T-cell (primary cell): Measurements from ENCODE around the gene JADE2. TPM values are rescaled to one million over a fixed set of nuclear protein-coding genes. Genes with fewer than 3 reads are reported as not detected.

Source experiments
- ATAC-seq, 4 experiments: fragments of 200-7000 bp in 3 of 4; fragments of 150-1000 bp in 1 of 4; cut with Tn5 transposase; replicated peaks in 1 of 4; 1 replicate in 3 of 4; 2 replicates in 1 of 4; pipeline ENCODE4 v1.10.0; 2021; ENCODE audit warnings: moderate library complexity in 3 of 4, mild to moderate bottlenecking in 2 of 4, moderate number of reproducible peaks in 1 of 4
- CTCF ChIA-PET, 2 donors: fragments of 300-600 bp; sonication (Branson Sonifier 250); formaldehyde crosslinking; loops; one replicate each; lab custom pipeline; 2022; ENCODE audit warnings: antibody characterized with exemption in 2 of 2; lab: Charles Lee
- POLR2A ChIA-PET, 2 donors: fragments of 300-600 bp; sonication (Branson Sonifier 250); formaldehyde crosslinking; loops; one replicate each; lab custom pipeline; 2022; ENCODE audit warnings: antibody characterized with exemption in 2 of 2; lab: Charles Lee
- DNase-seq, 35 experiments: peaks; one replicate each; pipeline versions ENCODE4 v3.0.0 to v3.0.0-alpha.2; 2013 to 2023
- H3K27ac ChIP-seq: one replicate; pipeline ENCODE4 v1.5.1; 2013; ENCODE audit warnings: low read length
- H3K27me3 ChIP-seq, 2 experiments: replicated peaks in 1 of 2; 1 replicate in 1 of 2; 2 replicates in 1 of 2; pipeline versions ENCODE4 v1.6.1 to v1.7.0; 2013; ENCODE audit warnings: low read length in 1 of 2, mixed read lengths in 1 of 2; ENCODE audit not compliant: control insufficient read depth in 2 of 2, insufficient read depth in 2 of 2; ENCODE audit errors: extremely low read depth in 1 of 2
- H3K36me3 ChIP-seq, 2 donors: 1 replicate in 1 of 2; 2 replicates in 1 of 2; pipeline versions ENCODE4 v1.6.1 to v1.7.0; 2013; ENCODE audit warnings: low read length in 1 of 2; ENCODE audit not compliant: control insufficient read depth in 2 of 2, insufficient read depth in 1 of 2; ENCODE audit errors: extremely low read depth in 1 of 2
- H3K4me1 ChIP-seq, 2 experiments: 1 replicate in 1 of 2; 2 replicates in 1 of 2; pipeline versions ENCODE4 v1.6.1 to v1.7.0; 2013; ENCODE audit warnings: low read length in 2 of 2, mixed read lengths in 1 of 2; ENCODE audit not compliant: insufficient read depth in 2 of 2, control insufficient read depth in 1 of 2; ENCODE audit errors: extremely low read depth in 1 of 2
- H3K4me3 ChIP-seq, 2 donors: 1 replicate in 1 of 2; 2 replicates in 1 of 2; pipeline versions ENCODE4 v1.5.1 to v1.7.0; 2013; ENCODE audit warnings: mild to moderate bottlenecking in 2 of 2, low read length in 1 of 2, moderate library complexity in 1 of 2; ENCODE audit not compliant: control insufficient read depth in 1 of 2; ENCODE audit errors: extremely low read depth in 1 of 2
- H3K9me3 ChIP-seq: 2 replicates; pipeline ENCODE4 v1.7.0; 2013
- H3K27ac Mint-ChIP-seq, 2 donors: one replicate each; pipeline ENCODE4 v1.8.0; 2020 to 2021; ENCODE audit warnings: mild to moderate bottlenecking in 2 of 2, mixed read lengths in 2 of 2
- H3K27me3 Mint-ChIP-seq, 2 donors: one replicate each; pipeline ENCODE4 v1.8.0; 2021 to 2022; ENCODE audit warnings: mixed read lengths in 2 of 2
- H3K36me3 Mint-ChIP-seq: one replicate; pipeline ENCODE4 v1.8.0; 2021; ENCODE audit warnings: mixed read lengths
- H3K4me1 Mint-ChIP-seq, 3 donors: one replicate each; pipeline ENCODE4 v1.8.0; 2020 to 2022; ENCODE audit warnings: mixed read lengths in 3 of 3, mild to moderate bottlenecking in 1 of 3
- H3K4me3 Mint-ChIP-seq, 3 donors: one replicate each; pipeline ENCODE4 v1.8.0; 2020 to 2022; ENCODE audit warnings: mild to moderate bottlenecking in 3 of 3, mixed read lengths in 3 of 3, moderate library complexity in 3 of 3
- H3K9me3 Mint-ChIP-seq, 3 donors: one replicate each; pipeline ENCODE4 v1.8.0; 2020 to 2022; ENCODE audit warnings: mixed read lengths in 3 of 3
- WGBS: methylation state at CpG from one replicate; pipeline ENCODE4 v1.1.5; 2013; ENCODE audit warnings: missing lambda C conversion rate; ENCODE audit not compliant: insufficient coverage; 5-methylcytosine and 5-hydroxymethylcytosine counted together
- total RNA-seq, 35 experiments: library from RNA in 6 of 35; stranded (reverse) in 6 of 35; fragments of 120-200 nt in 1 of 35; gene quantifications; one replicate each; pipeline versions ENCODE4 v1.2.1 to v1.2.4 and lab custom pipeline; 2013 to 2026

Gene JADE2
- total RNA-seq, 5 donors from 2014 or later (not counting 1 experiment from before 2014, with no cell fraction given), result 163 to 263 (median 239) TPM

- Mint-ChIP-seq H3K9me3 (no peaks in the 10 kb centered on the region), H3K4me3 (no peak overlapping the region), H3K27ac (no peak overlapping the region), H3K36me3 (peaks cover 52% of the 10 kb centered on the region), H3K27me3 (no peaks in the 10 kb centered on the region), H3K4me1 (peaks cover 0 to 23% (median 10%) of the 10 kb centered on the region in 3 donors)
- H3K36me3 ChIP-seq, result peaks cover 30 to 99% of the 10 kb centered on the region in 2 donors
- ATAC-seq, result no peak
- H3K4me1 ChIP-seq, result peaks cover 0 to 31% of the 10 kb centered on the region in 2 experiments
- no peaks in the 10 kb centered on the region for H3K9me3 ChIP-seq
- ChIA-PET POLR2A (no interaction called here), CTCF (no interaction called here)
- H3K27me3 ChIP-seq, result no peaks in the 10 kb centered on the region
- 100% methylated on average over 7 of the region's 7 CpGs for WGBS
- no peak for DNase-seq
- H3K4me3 ChIP-seq, result no peak overlapping the region
- H3K27ac ChIP-seq, result no peak overlapping the region
Measured at GRCh38 chr5:134563221-134563620, 37.8 kb downstream of the JADE2 start.

GRCh38 chr5:134563962-134564361, 38.5 kb downstream of the JADE2 start:
- H3K9me3 ChIP-seq, result no peaks in the 10 kb centered on the region
- H3K36me3 Mint-ChIP-seq, result peaks cover 53% of the 10 kb centered on the region
- WGBS, result no CpG with 5 or more reads among the region's 5 CpGs
- H3K4me3 Mint-ChIP-seq, result no peak overlapping the region
- no peaks in the 10 kb centered on the region for H3K27me3 Mint-ChIP-seq
- H3K4me1 Mint-ChIP-seq, result peaks cover 0 to 19% (median 10%) of the 10 kb centered on the region in 3 donors
- no peaks in the 10 kb centered on the region for H3K9me3 Mint-ChIP-seq
- ChIA-PET CTCF (interaction anchor here in 1 of 2 donors (0.6 kb wide), 1 partner anchor 95 kb away, joined by 3 read pairs; no protein-coding TSS in a partner anchor), POLR2A (no interaction called here)
- H3K27ac Mint-ChIP-seq, result peak overlapping the region in 1 of 2 donors; percentile 6
- no peak overlapping the region for H3K27ac ChIP-seq
- ATAC-seq, result no peak
- DNase-seq, result no peak
- no peaks in the 10 kb centered on the region for H3K27me3 ChIP-seq
- peaks cover 0 to 30% of the 10 kb centered on the region in 2 experiments for H3K4me1 ChIP-seq
- H3K4me3 ChIP-seq, result no peak overlapping the region
- peaks cover 28 to 100% of the 10 kb centered on the region in 2 donors for H3K36me3 ChIP-seq

GRCh38 chr5:134564396-134564795, 38.9 kb downstream of the JADE2 start:
- no peaks in the 10 kb centered on the region for H3K27me3 Mint-ChIP-seq
- peaks cover 0 to 17% (median 10%) of the 10 kb centered on the region in 3 donors for H3K4me1 Mint-ChIP-seq
- Histone ChIP-seq H3K36me3 (peaks cover 27 to 100% of the 10 kb centered on the region in 2 donors), H3K27me3 (no peaks in the 10 kb centered on the region), H3K9me3 (no peaks in the 10 kb centered on the region), H3K27ac (no peak overlapping the region), H3K4me3 (no peak overlapping the region), H3K4me1 (peaks cover 0 to 25% of the 10 kb centered on the region in 2 experiments)
- ChIA-PET POLR2A (no interaction called here), CTCF (interaction anchor here in 1 of 2 donors (0.6 kb wide), 1 partner anchor 96 kb away, joined by 3 read pairs; no protein-coding TSS in a partner anchor)
- H3K9me3 Mint-ChIP-seq, result no peaks in the 10 kb centered on the region
- no peak for DNase-seq
- no peak for ATAC-seq
- H3K4me3 Mint-ChIP-seq, result no peak overlapping the region
- no peak overlapping the region for H3K27ac Mint-ChIP-seq
- H3K36me3 Mint-ChIP-seq, result peaks cover 55% of the 10 kb centered on the region
- 100% methylated on average over 4 of the region's 4 CpGs for WGBS

GRCh38 chr5:134565791-134566740, 40.6 kb downstream of the JADE2 start:
- peaks cover 0 to 21% of the 10 kb centered on the region in 2 experiments for H3K4me1 ChIP-seq
- DNase-seq (no peak), ATAC-seq (no peak)
- POLR2A ChIA-PET, result interaction anchor here in 1 of 2 donors (0.6 kb wide), 1 partner anchor 155 kb away, joined by 3 read pairs; no protein-coding TSS in a partner anchor
- Mint-ChIP-seq H3K36me3 (peaks cover 56% of the 10 kb centered on the region), H3K27ac (peak overlapping the region in 1 of 2 donors; percentile 34), H3K4me3 (no peak overlapping the region), H3K4me1 (peaks cover 13 to 15% (median 13%) of the 10 kb centered on the region in 3 donors), H3K9me3 (no peaks in the 10 kb centered on the region), H3K27me3 (no peaks in the 10 kb centered on the region)
- CTCF ChIA-PET, result interaction anchor here (0.5 to 0.7 kb wide), 3 partner anchors 21 to 274 kb away, joined by 3 to 7 read pairs (median 6); no protein-coding TSS in a partner anchor
- no peak overlapping the region for H3K4me3 ChIP-seq
- H3K27me3 ChIP-seq, result no peaks in the 10 kb centered on the region
- peaks cover 14 to 100% of the 10 kb centered on the region in 2 donors for H3K36me3 ChIP-seq
- WGBS, result 97% methylated on average over 27 of the region's 28 CpGs
- H3K27ac ChIP-seq, result no peak overlapping the region
- H3K9me3 ChIP-seq, result no peaks in the 10 kb centered on the region

- no peaks in the 10 kb centered on the region for H3K9me3 Mint-ChIP-seq
- peaks cover 14 to 99% of the 10 kb centered on the region in 2 donors for H3K36me3 ChIP-seq
- peaks cover 13 to 14% (median 13%) of the 10 kb centered on the region in 3 donors for H3K4me1 Mint-ChIP-seq
- H3K36me3 Mint-ChIP-seq, result peaks cover 55% of the 10 kb centered on the region
- WGBS, result 97% methylated on average over 12 of the region's 13 CpGs
- H3K27ac ChIP-seq, result no peak overlapping the region
- H3K9me3 ChIP-seq, result no peaks in the 10 kb centered on the region
- H3K4me3 ChIP-seq, result no peak overlapping the region
- H3K4me3 Mint-ChIP-seq, result no peak overlapping the region
- ChIA-PET CTCF (interaction anchor here in 1 of 2 donors (0.7 kb wide), 1 partner anchor 263 kb away, joined by 7 read pairs; no protein-coding TSS in a partner anchor), POLR2A (no interaction called here)
- no peaks in the 10 kb centered on the region for H3K27me3 Mint-ChIP-seq
- no peak for DNase-seq
- H3K27ac Mint-ChIP-seq, result peak overlapping the region in 1 of 2 donors; percentile 40
- no peaks in the 10 kb centered on the region for H3K27me3 ChIP-seq
- no peak for ATAC-seq
- peaks cover 0 to 21% of the 10 kb centered on the region in 2 experiments for H3K4me1 ChIP-seq
Measured at GRCh38 chr5:134566741-134567221, 41.3 kb downstream of the JADE2 start.

GRCh38 chr5:134567641-134568336, 42.3 kb downstream of the JADE2 start:
- H3K36me3 ChIP-seq, result peaks cover 15 to 99% of the 10 kb centered on the region in 2 donors
- no peak for ATAC-seq
- H3K4me1 Mint-ChIP-seq, result peaks cover 15 to 19% (median 17%) of the 10 kb centered on the region in 3 donors
- no peak overlapping the region for H3K4me3 Mint-ChIP-seq
- no peaks in the 10 kb centered on the region for H3K9me3 ChIP-seq
- ChIA-PET POLR2A (no interaction called here), CTCF (no interaction called here)
- H3K9me3 Mint-ChIP-seq, result no peaks in the 10 kb centered on the region
- DNase-seq, result no peak
- H3K4me1 ChIP-seq, result peaks cover 0 to 21% of the 10 kb centered on the region in 2 experiments
- WGBS, result 80% methylated on average over 1 of the region's 7 CpGs
- H3K27me3 Mint-ChIP-seq, result no peaks in the 10 kb centered on the region
- no peak overlapping the region for H3K27ac ChIP-seq
- no peaks in the 10 kb centered on the region for H3K27me3 ChIP-seq
- no peak overlapping the region for H3K4me3 ChIP-seq
- H3K27ac Mint-ChIP-seq, result peak overlapping the region; percentile 34 to 36
- H3K36me3 Mint-ChIP-seq, result peaks cover 54% of the 10 kb centered on the region
